Upper lobe of left lung (tissue), 6 donors: ENCODE measurements around the gene TNRC6B. TPM values are rescaled to one million over a fixed set of nuclear protein-coding genes. Genes with fewer than 3 reads are reported as not detected.

Source experiments
- ATAC-seq, 2 donors: fragments of 200-7000 bp; cut with Tn5 transposase; one replicate each; pipeline ENCODE4 v1.9.1; 2022; ENCODE audit warnings: mild to moderate bottlenecking in 2 of 2, moderate library complexity in 2 of 2; ENCODE audit not compliant: low FRiP score in 2 of 2
- DNase-seq, 2 donors: peaks; one replicate each; pipeline ENCODE4 v3.0.0-alpha.2; 2019 to 2020
- H3K27ac ChIP-seq, 4 donors: fragments of 200-600 bp; sonication (generic); one replicate each; pipeline ENCODE4 v1.5.1; 2016 to 2019
- H3K27me3 ChIP-seq, 4 donors: fragments of 200-600 bp; sonication (generic); one replicate each; pipeline ENCODE4 v1.5.1; 2017 to 2019
- H3K36me3 ChIP-seq, 4 donors: fragments of 200-600 bp; sonication (generic); one replicate each; pipeline ENCODE4 v1.5.1; 2016 to 2019
- H3K4me1 ChIP-seq, 4 donors: fragments of 200-600 bp; sonication (generic); one replicate each; pipeline ENCODE4 v1.5.1; 2018 to 2019
- H3K4me3 ChIP-seq, 4 donors: fragments of 200-600 bp; sonication (generic); one replicate each; pipeline ENCODE4 v1.5.1; 2017 to 2019; ENCODE audit warnings: mild to moderate bottlenecking in 2 of 4, moderate library complexity in 1 of 4
- H3K9me3 ChIP-seq, 4 donors: fragments of 200-600 bp; sonication (generic); one replicate each; pipeline ENCODE4 v1.5.1; 2018 to 2019
- EP300 ChIP-seq, 4 donors: sonication (generic); formaldehyde crosslinking; IDR thresholded peaks; one replicate each; pipeline ENCODE4 v1.5.1; 2017; ENCODE audit warnings: antibody characterized with exemption in 4 of 4, control low read depth in 2 of 4
- POLR2A ChIP-seq, 4 donors: fragments of 450-650 bp; IDR thresholded peaks; one replicate each; pipeline ENCODE4 v1.5.1; 2016 to 2017; ENCODE audit warnings: antibody characterized with exemption in 4 of 4, mild to moderate bottlenecking in 2 of 4
- POLR2AphosphoS5 ChIP-seq, 2 donors: sonication (generic); formaldehyde crosslinking; IDR thresholded peaks; one replicate each; pipeline ENCODE4 v1.5.1; 2017; ENCODE audit warnings: antibody characterized with exemption in 2 of 2
- WGBS, 2 donors: methylation state at CpG; one replicate each; pipeline ENCODE4 v1.1.5; 2017 to 2018; 5-methylcytosine and 5-hydroxymethylcytosine counted together
- total RNA-seq, 6 donors: library from RNA; depleted of rRNA in 4 of 6; stranded (reverse); fragments of >200 nt in 4 of 6; gene quantifications; one replicate each; pipeline versions ENCODE4 v1.1.0 to v1.2.1, GENCODE V29; 2016 to 2021
- TF ChIP-seq, protein P1 (sequence below), 6 experiments: fragments of 450-650 bp in 4 of 6; fragments of 200-600 bp in 2 of 6; sonication (generic) in 2 of 6; IDR thresholded peaks; one replicate each; pipeline ENCODE4 v1.5.1; 2016 to 2019; ENCODE audit warnings: antibody characterized with exemption in 6 of 6
- donor health status: DM: no; HTN: no; CAD: no; lungs with moderate emphysema.
- donor health status: DM: no; HTN: yes; CAD: no; lungs with severe emphysema.

Gene TNRC6B
- total RNA-seq, 6 donors from 2014 or later, result 18.1 to 106 (median 60.3) TPM

GRCh38 chr22:40314041-40314440 lies 136.3 kb downstream of the TNRC6B start:
- Histone ChIP-seq H3K36me3 (peaks cover 35 to 97% (median 72%) of the 10 kb centered on the region in 4 donors), H3K4me1 (no peaks in the 10 kb centered on the region), H3K9me3 (no peaks in the 10 kb centered on the region), H3K4me3 (no peak overlapping the region), H3K27me3 (no peaks in the 10 kb centered on the region), H3K27ac (no peak overlapping the region)
- no peak for TF ChIP-seq EP300 (IDR thresholded peaks at IDR 0.05)
- TF ChIP-seq POLR2A (IDR thresholded peaks at IDR 0.05), result no peak
- TF ChIP-seq POLR2AphosphoS5 (IDR thresholded peaks at IDR 0.05), result no peak
- TF ChIP-seq, protein P1, sequence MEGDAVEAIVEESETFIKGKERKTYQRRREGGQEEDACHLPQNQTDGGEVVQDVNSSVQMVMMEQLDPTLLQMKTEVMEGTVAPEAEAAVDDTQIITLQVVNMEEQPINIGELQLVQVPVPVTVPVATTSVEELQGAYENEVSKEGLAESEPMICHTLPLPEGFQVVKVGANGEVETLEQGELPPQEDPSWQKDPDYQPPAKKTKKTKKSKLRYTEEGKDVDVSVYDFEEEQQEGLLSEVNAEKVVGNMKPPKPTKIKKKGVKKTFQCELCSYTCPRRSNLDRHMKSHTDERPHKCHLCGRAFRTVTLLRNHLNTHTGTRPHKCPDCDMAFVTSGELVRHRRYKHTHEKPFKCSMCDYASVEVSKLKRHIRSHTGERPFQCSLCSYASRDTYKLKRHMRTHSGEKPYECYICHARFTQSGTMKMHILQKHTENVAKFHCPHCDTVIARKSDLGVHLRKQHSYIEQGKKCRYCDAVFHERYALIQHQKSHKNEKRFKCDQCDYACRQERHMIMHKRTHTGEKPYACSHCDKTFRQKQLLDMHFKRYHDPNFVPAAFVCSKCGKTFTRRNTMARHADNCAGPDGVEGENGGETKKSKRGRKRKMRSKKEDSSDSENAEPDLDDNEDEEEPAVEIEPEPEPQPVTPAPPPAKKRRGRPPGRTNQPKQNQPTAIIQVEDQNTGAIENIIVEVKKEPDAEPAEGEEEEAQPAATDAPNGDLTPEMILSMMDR (IDR thresholded peaks at IDR 0.05), result no peak
- ATAC-seq (no peak), DNase-seq (no peak)

GRCh38 chr22:40320687-40321086 lies 143.0 kb downstream of the TNRC6B start:
- no peak for ATAC-seq
- peaks cover 30 to 94% (median 54%) of the 10 kb centered on the region in 4 donors for H3K36me3 ChIP-seq
- no peaks in the 10 kb centered on the region for H3K27me3 ChIP-seq
- no peak for DNase-seq
- H3K4me3 ChIP-seq, result no peak overlapping the region
- no peak overlapping the region for H3K27ac ChIP-seq
- TF ChIP-seq EP300 (IDR thresholded peaks at IDR 0.05) (no peak), POLR2AphosphoS5 (IDR thresholded peaks at IDR 0.05) (no peak), POLR2A (IDR thresholded peaks at IDR 0.05) (no peak)
- TF ChIP-seq, protein P1 (IDR thresholded peaks at IDR 0.05), result no peak
- H3K9me3 ChIP-seq, result no peaks in the 10 kb centered on the region
- H3K4me1 ChIP-seq, result peaks cover 0 to 3% (median 0%) of the 10 kb centered on the region in 4 donors

GRCh38 chr22:40322021-40322420 lies 144.3 kb downstream of the TNRC6B start:
- peaks cover 0 to 6% (median 2%) of the 10 kb centered on the region in 4 donors for H3K4me1 ChIP-seq
- no peaks in the 10 kb centered on the region for H3K9me3 ChIP-seq
- WGBS, 2 donors, result 63 to 73% methylated on average over 5 of the region's 5 CpGs
- ATAC-seq (no peak), DNase-seq (no peak)
- no peak overlapping the region for H3K4me3 ChIP-seq
- TF ChIP-seq EP300 (IDR thresholded peaks at IDR 0.05), result no peak
- no peak for TF ChIP-seq POLR2A (IDR thresholded peaks at IDR 0.05)
- TF ChIP-seq, protein P1 (IDR thresholded peaks at IDR 0.05), result no peak
- TF ChIP-seq POLR2AphosphoS5 (IDR thresholded peaks at IDR 0.05), result no peak
- H3K27me3 ChIP-seq, result no peaks in the 10 kb centered on the region
- H3K27ac ChIP-seq, result no peak overlapping the region
- peaks cover 25 to 83% (median 42%) of the 10 kb centered on the region in 4 donors for H3K36me3 ChIP-seq

- ATAC-seq, result no peak
- Histone ChIP-seq H3K27me3 (no peaks in the 10 kb centered on the region), H3K27ac (no peak overlapping the region), H3K4me3 (no peak overlapping the region), H3K9me3 (no peaks in the 10 kb centered on the region), H3K36me3 (peaks cover 18 to 74% (median 36%) of the 10 kb centered on the region in 4 donors), H3K4me1 (peaks cover 0 to 8% (median 6%) of the 10 kb centered on the region in 4 donors)
- WGBS, 2 donors, result 90 to 93% methylated on average over 9 to 17 of the region's 17 CpGs
- DNase-seq, result no peak
- TF ChIP-seq EP300 (IDR thresholded peaks at IDR 0.05) (no peak), POLR2A (IDR thresholded peaks at IDR 0.05) (no peak), POLR2AphosphoS5 (IDR thresholded peaks at IDR 0.05) (no peak)
- TF ChIP-seq, protein P1 (IDR thresholded peaks at IDR 0.05), result no peak
These were observed 145.2 kb downstream of the TNRC6B start for GRCh38 chr22:40322818-40323447.

GRCh38 chr22:40323681-40324171 lies 146.0 kb downstream of the TNRC6B start:
- no peak for DNase-seq
- H3K27ac ChIP-seq, result no peak overlapping the region
- ATAC-seq, result no peak
- WGBS, 2 donors, result 75 to 89% methylated on average over 8 of the region's 8 CpGs
- no peak for TF ChIP-seq POLR2A (IDR thresholded peaks at IDR 0.05)
- TF ChIP-seq, protein P1 (IDR thresholded peaks at IDR 0.05), result no peak
- H3K4me1 ChIP-seq, result peaks cover 0 to 8% (median 6%) of the 10 kb centered on the region in 4 donors
- H3K27me3 ChIP-seq, result no peaks in the 10 kb centered on the region
- no peaks in the 10 kb centered on the region for H3K9me3 ChIP-seq
- peaks cover 17 to 66% (median 35%) of the 10 kb centered on the region in 4 donors for H3K36me3 ChIP-seq
- H3K4me3 ChIP-seq, result no peak overlapping the region
